ENCODE measurements around the gene MLLT1.

MLLT1 gene

GRCh38 chr19:6161271-6161850 is 118.4 kb downstream of the MLLT1 start:
- ChIA-PET POLR2A (ENCODE audit: low non-redundant PET) (no interaction called here), CTCF (no interaction called here)
- H3K27ac ChIP-seq, result no peak overlapping the region
- TF ChIP-seq CTCF (conservative IDR thresholded peaks at IDR 0.05; ENCODE audit: low read depth), result no peak
- DNase-seq (ENCODE audit: low spot score), result peak; percentile 43
